Loucy (cell line): Measurements from ENCODE around the gene LRRC71.

Source experiments
- H2AFZ ChIP-seq: fragments of 200-600 bp; sonication (generic); 2 replicates; pipeline ENCODE4 v1.6.0; 2016; ENCODE audit warnings: antibody characterized with exemption, mild to moderate bottlenecking, low read length, moderate library complexity
- H3F3A ChIP-seq: fragments of 200-600 bp; 2 replicates; pipeline ENCODE4 v1.6.0; 2016; ENCODE audit warnings: antibody characterized with exemption, low read depth, mild to moderate bottlenecking
- H3K27me3 ChIP-seq: fragments of 200-600 bp; sonication (generic); 2 replicates; pipeline ENCODE4 v1.6.1; 2014; ENCODE audit warnings: low read length, mild to moderate bottlenecking; ENCODE audit not compliant: insufficient read depth, poor library complexity, severe bottlenecking
- H3K36me3 ChIP-seq: fragments of 200-600 bp; sonication (generic); 2 replicates; pipeline ENCODE4 v1.6.1; 2016; ENCODE audit warnings: low read length; ENCODE audit not compliant: insufficient read depth
- H3K4me1 ChIP-seq: fragments of 200-600 bp; sonication (generic); 2 replicates; pipeline ENCODE4 v1.5.1; 2014; ENCODE audit warnings: low read length, mild to moderate bottlenecking; ENCODE audit not compliant: insufficient read depth, poor library complexity, severe bottlenecking
- H3K4me2 ChIP-seq: fragments of 200-600 bp; sonication (generic); 2 replicates; pipeline ENCODE4 v1.6.0; 2014; ENCODE audit warnings: antibody characterized with exemption, low read length, low read depth, mild to moderate bottlenecking; ENCODE audit not compliant: poor library complexity, severe bottlenecking
- H3K4me3 ChIP-seq: fragments of 200-600 bp; sonication (generic); 2 replicates; pipeline ENCODE4 v1.5.1; 2014; ENCODE audit warnings: low read length, mild to moderate bottlenecking, mixed read lengths; ENCODE audit not compliant: poor library complexity, severe bottlenecking
- H3K79me2 ChIP-seq: fragments of 200-600 bp; sonication (generic); 2 replicates; pipeline ENCODE4 v1.6.1; 2014; ENCODE audit warnings: low read length; ENCODE audit not compliant: insufficient read depth
- H3K9ac ChIP-seq: fragments of 200-600 bp; sonication (generic); 2 replicates; pipeline ENCODE4 v1.6.0; 2014; ENCODE audit warnings: mild to moderate bottlenecking, low read depth, low read length, moderate library complexity; ENCODE audit not compliant: poor library complexity, severe bottlenecking
- H3K9me2 ChIP-seq: fragments of 200-600 bp; sonication (generic); replicated peaks from 2 replicates; pipeline ENCODE4 v1.6.1; 2016; ENCODE audit warnings: low read depth, low read length, mixed read lengths
- H3K9me3 ChIP-seq: fragments of 200-600 bp; sonication (generic); 2 replicates; pipeline ENCODE4 v1.6.1; 2014; ENCODE audit warnings: mild to moderate bottlenecking, antibody characterized with exemption, low read length, low read depth; ENCODE audit not compliant: insufficient read depth
- H4K20me1 ChIP-seq: fragments of 200-600 bp; sonication (generic); 2 replicates; pipeline ENCODE4 v1.6.0; 2014; ENCODE audit warnings: antibody characterized with exemption, low read length, mild to moderate bottlenecking; ENCODE audit not compliant: insufficient read depth, poor library complexity, severe bottlenecking
- EZH2phosphoT487 ChIP-seq: fragments of 200-600 bp; IDR thresholded peaks from 2 replicates; pipeline ENCODE4 v1.6.1; 2018; ENCODE audit warnings: antibody characterized with exemption, mild to moderate bottlenecking, moderate library complexity, borderline replicate concordance
- TF ChIP-seq, protein P1 (sequence below): fragments of 200-600 bp; sonication (generic); conservative IDR thresholded peaks from 2 replicates; pipeline ENCODE4 v1.5.1; 2014; ENCODE audit warnings: mild to moderate bottlenecking, antibody characterized with exemption, low read length

The LRRC71 gene

DNA sequence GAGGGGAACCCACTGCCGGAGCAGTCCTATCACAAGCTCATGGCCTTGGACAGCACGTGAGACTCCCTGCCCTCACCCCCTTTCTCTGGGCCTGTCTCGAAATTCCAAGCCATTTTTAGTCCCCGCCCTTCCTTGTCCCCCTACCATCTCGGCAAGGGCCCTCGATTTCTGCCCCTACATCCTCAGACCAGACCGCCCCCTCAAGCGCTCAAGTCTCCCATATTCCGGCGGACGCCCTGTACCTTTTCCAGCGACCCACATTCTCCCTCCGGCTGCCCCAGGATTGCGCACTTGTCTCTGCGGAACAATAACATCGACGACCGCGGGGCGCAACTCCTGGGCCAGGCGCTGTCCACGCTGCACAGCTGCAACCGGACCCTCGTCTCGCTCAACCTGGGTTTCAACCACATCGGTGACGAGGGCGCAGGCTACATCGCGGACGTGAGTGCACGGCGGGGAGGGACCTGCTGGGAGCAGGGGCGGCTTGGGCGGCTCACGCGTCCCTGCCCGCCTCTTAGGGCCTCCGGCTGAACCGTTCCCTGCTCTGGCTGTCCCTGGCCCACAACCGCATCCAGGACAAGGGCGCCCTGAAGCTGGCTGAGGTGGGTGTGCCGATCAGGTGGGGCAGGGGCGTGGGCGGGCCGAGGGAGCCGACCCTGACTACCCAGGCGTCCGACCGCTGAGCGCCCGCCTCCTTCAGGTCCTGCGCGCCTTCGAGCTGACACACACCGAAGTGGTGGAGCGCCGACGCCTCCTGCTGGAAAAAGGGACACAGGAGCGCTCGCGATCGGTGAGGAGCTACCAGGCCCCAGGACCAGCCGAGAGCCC is 7.0 kb downstream of the LRRC71 start:
- H3K79me2 ChIP-seq, result no peaks in the 10 kb centered on the region
- no peaks in the 10 kb centered on the region for H3K9me2 ChIP-seq
- no peak overlapping the region for H3K4me2 ChIP-seq
- TF ChIP-seq, protein P1, sequence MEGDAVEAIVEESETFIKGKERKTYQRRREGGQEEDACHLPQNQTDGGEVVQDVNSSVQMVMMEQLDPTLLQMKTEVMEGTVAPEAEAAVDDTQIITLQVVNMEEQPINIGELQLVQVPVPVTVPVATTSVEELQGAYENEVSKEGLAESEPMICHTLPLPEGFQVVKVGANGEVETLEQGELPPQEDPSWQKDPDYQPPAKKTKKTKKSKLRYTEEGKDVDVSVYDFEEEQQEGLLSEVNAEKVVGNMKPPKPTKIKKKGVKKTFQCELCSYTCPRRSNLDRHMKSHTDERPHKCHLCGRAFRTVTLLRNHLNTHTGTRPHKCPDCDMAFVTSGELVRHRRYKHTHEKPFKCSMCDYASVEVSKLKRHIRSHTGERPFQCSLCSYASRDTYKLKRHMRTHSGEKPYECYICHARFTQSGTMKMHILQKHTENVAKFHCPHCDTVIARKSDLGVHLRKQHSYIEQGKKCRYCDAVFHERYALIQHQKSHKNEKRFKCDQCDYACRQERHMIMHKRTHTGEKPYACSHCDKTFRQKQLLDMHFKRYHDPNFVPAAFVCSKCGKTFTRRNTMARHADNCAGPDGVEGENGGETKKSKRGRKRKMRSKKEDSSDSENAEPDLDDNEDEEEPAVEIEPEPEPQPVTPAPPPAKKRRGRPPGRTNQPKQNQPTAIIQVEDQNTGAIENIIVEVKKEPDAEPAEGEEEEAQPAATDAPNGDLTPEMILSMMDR, result peak; percentile 65
- no peak for TF ChIP-seq EZH2phosphoT487
- H3K36me3 ChIP-seq, result no peaks in the 10 kb centered on the region
- no peak overlapping the region for H3K9ac ChIP-seq
- H3F3A ChIP-seq, result no peaks in the 10 kb centered on the region
- H3K9me3 ChIP-seq, result no peaks in the 10 kb centered on the region
- peaks cover 9% of the 10 kb centered on the region for H3K4me1 ChIP-seq
- H3K27me3 ChIP-seq, result peaks cover 18% of the 10 kb centered on the region
- no peak overlapping the region for H3K4me3 ChIP-seq
- H2AFZ ChIP-seq, result no peak overlapping the region
- no peaks in the 10 kb centered on the region for H4K20me1 ChIP-seq

DNA sequence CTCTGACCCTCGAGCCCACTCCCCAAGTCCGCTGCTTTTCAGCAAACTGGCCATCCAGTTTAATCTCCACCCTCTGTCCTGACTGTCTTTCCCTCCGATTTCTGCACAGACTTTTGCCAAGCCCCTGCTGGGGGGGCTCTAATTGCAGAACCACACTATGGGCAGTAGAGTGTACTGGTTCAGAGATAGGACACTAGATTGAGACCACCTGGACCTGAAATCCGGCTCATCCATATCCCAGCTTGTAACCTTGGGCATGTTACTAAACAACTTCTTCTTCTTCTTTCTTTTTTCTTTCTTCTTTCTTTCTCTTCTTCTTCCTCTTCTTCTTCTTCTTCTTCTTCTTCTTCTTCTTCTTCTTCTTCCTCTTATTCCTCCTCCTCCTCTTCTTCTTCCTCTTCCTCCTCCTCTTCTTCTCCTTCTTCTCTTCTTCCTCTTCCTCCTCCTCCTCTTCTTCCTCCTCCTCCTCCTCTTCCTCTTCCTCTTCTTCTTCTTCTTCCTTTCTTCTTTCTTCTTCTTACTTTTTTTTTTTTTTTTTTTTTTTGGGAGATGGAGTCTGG is 7.7 kb downstream of the LRRC71 start:
- no peaks in the 10 kb centered on the region for H3K9me3 ChIP-seq
- no peak for TF ChIP-seq EZH2phosphoT487
- TF ChIP-seq, protein P1, result peak; percentile 32
- H3K79me2 ChIP-seq, result no peaks in the 10 kb centered on the region
- peaks cover 11% of the 10 kb centered on the region for H3K27me3 ChIP-seq
- H4K20me1 ChIP-seq, result no peaks in the 10 kb centered on the region
- H3K9ac ChIP-seq, result no peak overlapping the region
- no peaks in the 10 kb centered on the region for H3K9me2 ChIP-seq
- H3K4me2 ChIP-seq, result no peak overlapping the region
- peak overlapping the region; percentile 28; the same call in 1 of the 2 replicates for H2AFZ ChIP-seq
- H3K4me1 ChIP-seq, result peaks cover 9% of the 10 kb centered on the region
- H3K4me3 ChIP-seq, result no peak overlapping the region
- no peaks in the 10 kb centered on the region for H3F3A ChIP-seq
- no peaks in the 10 kb centered on the region for H3K36me3 ChIP-seq

GRCh38 chr1:156929596-156930238 is 9.3 kb downstream of the LRRC71 start:
- TF ChIP-seq, protein P1, result no peak
- TF ChIP-seq EZH2phosphoT487, result no peak
- Histone ChIP-seq H3K79me2 (no peaks in the 10 kb centered on the region), H3K9me2 (no peaks in the 10 kb centered on the region)

More at GRCh38 chr1:156929596-156930238, 9.3 kb downstream of the LRRC71 start:
- H3K36me3 ChIP-seq, result no peaks in the 10 kb centered on the region
- no peaks in the 10 kb centered on the region for H3F3A ChIP-seq
- H3K9ac ChIP-seq, result no peak overlapping the region
- no peak overlapping the region for H2AFZ ChIP-seq
- H4K20me1 ChIP-seq, result no peaks in the 10 kb centered on the region
- H3K4me2 ChIP-seq, result no peak overlapping the region
- peaks cover 9% of the 10 kb centered on the region for H3K4me1 ChIP-seq
- H3K9me3 ChIP-seq, result no peaks in the 10 kb centered on the region
- H3K27me3 ChIP-seq, result peaks cover 4% of the 10 kb centered on the region
- no peak overlapping the region for H3K4me3 ChIP-seq
